ENCODE data around the gene RORC.

The RORC gene

GRCh38 chr1:151839082-151839412 is 7.4 kb upstream of the RORC start:
- TF ChIP-seq Cebpa-rat (IDR thresholded peaks at IDR 0.05) = no peak
- peak overlapping the region; percentile 67 for H3K4me3 ChIP-seq

GRCh38 chr1:151838222-151839081 is 6.8 kb upstream of the RORC start:
- TF ChIP-seq Cebpa-rat (IDR thresholded peaks at IDR 0.05) = no peak
- Histone ChIP-seq H3K9me3 (no peaks in the 10 kb centered on the region), H3K4me1 (peaks cover 66% of the 10 kb centered on the region), H3K27ac (no peak overlapping the region), H3K4me2 (peak overlapping the region; percentile 98), H4K20me1 (peaks cover 22% of the 10 kb centered on the region), H3K27me3 (peaks cover 63% of the 10 kb centered on the region), H3K9ac (peak overlapping the region; percentile 60), H3K4me3 (peak overlapping the region; percentile 67), H3K36me3 (no peaks in the 10 kb centered on the region)

More at GRCh38 chr1:151839082-151839412, 7.4 kb upstream of the RORC start:
- Histone ChIP-seq H3K36me3 (no peaks in the 10 kb centered on the region), H3K9ac (no peak overlapping the region), H3K27ac (no peak overlapping the region), H3K27me3 (peaks cover 63% of the 10 kb centered on the region), H3K4me2 (peak overlapping the region; percentile 98), H4K20me1 (peaks cover 22% of the 10 kb centered on the region), H3K4me1 (peaks cover 60% of the 10 kb centered on the region), H3K9me3 (no peaks in the 10 kb centered on the region)

- Histone ChIP-seq H3K4me3 (peak overlapping the region; percentile 67), H4K20me1 (peaks cover 22% of the 10 kb centered on the region), H3K4me1 (peaks cover 72% of the 10 kb centered on the region), H3K9me3 (no peaks in the 10 kb centered on the region), H3K27me3 (peaks cover 63% of the 10 kb centered on the region), H3K4me2 (peak overlapping the region; percentile 98), H3K36me3 (no peaks in the 10 kb centered on the region), H3K27ac (no peak overlapping the region), H3K9ac (peak overlapping the region; percentile 60)
- TF ChIP-seq Cebpa-rat (IDR thresholded peaks at IDR 0.05) = no peak
Measured at GRCh38 chr1:151837884-151838221, 6.3 kb upstream of the RORC start.

- no peak overlapping the region for H3K27ac ChIP-seq
- H3K4me1 ChIP-seq = peaks cover 78% of the 10 kb centered on the region
- H3K9me3 ChIP-seq = no peaks in the 10 kb centered on the region
- H3K36me3 ChIP-seq = no peaks in the 10 kb centered on the region
- H3K4me2 ChIP-seq = peak overlapping the region; percentile 98
- no peak overlapping the region for H3K9ac ChIP-seq
- no peak for TF ChIP-seq Cebpa-rat (IDR thresholded peaks at IDR 0.05)
- H4K20me1 ChIP-seq = peaks cover 22% of the 10 kb centered on the region
- peaks cover 62% of the 10 kb centered on the region for H3K27me3 ChIP-seq
- 0 out of 2 replicates have a peak overlapping the region, but pooled peaks have one; percentile 67 for H3K4me3 ChIP-seq
Measured at GRCh38 chr1:151837197-151837596, 5.6 kb upstream of the RORC start.

- no peak overlapping the region for H3K27ac ChIP-seq
- H3K36me3 ChIP-seq = no peaks in the 10 kb centered on the region
- no peaks in the 10 kb centered on the region for H3K9me3 ChIP-seq
- no peak overlapping the region for H3K9ac ChIP-seq
- peaks cover 46% of the 10 kb centered on the region for H3K27me3 ChIP-seq
- peaks cover 94% of the 10 kb centered on the region for H3K4me1 ChIP-seq
- peaks cover 22% of the 10 kb centered on the region for H4K20me1 ChIP-seq
- TF ChIP-seq Cebpa-rat (IDR thresholded peaks at IDR 0.05) = no peak
- peak overlapping the region; percentile 98; the same call in 1 of the 2 replicates for H3K4me2 ChIP-seq
- no peak overlapping the region for H3K4me3 ChIP-seq
Measured at GRCh38 chr1:151835596-151835995, 4.0 kb upstream of the RORC start.

GRCh38 chr1:151834239-151834638 is 2.6 kb upstream of the RORC start:
- no peak for TF ChIP-seq Cebpa-rat (IDR thresholded peaks at IDR 0.05)
- no peak overlapping the region for H3K9ac ChIP-seq
- peaks cover 98% of the 10 kb centered on the region for H3K4me1 ChIP-seq
- H3K27me3 ChIP-seq = peaks cover 32% of the 10 kb centered on the region
- peak overlapping the region; percentile 82 for H3K4me2 ChIP-seq
- H3K9me3 ChIP-seq = no peaks in the 10 kb centered on the region
- peaks cover 22% of the 10 kb centered on the region for H4K20me1 ChIP-seq
- no peak overlapping the region for H3K27ac ChIP-seq
- H3K4me3 ChIP-seq = no peak overlapping the region
- H3K36me3 ChIP-seq = no peaks in the 10 kb centered on the region

GRCh38 chr1:151833172-151833900 is 1.7 kb upstream of the RORC start:
- Histone ChIP-seq H3K27ac (no peak overlapping the region), H3K4me2 (peak overlapping the region; percentile 82), H3K9me3 (no peaks in the 10 kb centered on the region), H3K4me3 (no peak overlapping the region), H3K4me1 (peaks cover 98% of the 10 kb centered on the region), H3K27me3 (peaks cover 23% of the 10 kb centered on the region), H3K36me3 (no peaks in the 10 kb centered on the region), H3K9ac (no peak overlapping the region), H4K20me1 (peaks cover 14% of the 10 kb centered on the region)
- no peak for TF ChIP-seq Cebpa-rat (IDR thresholded peaks at IDR 0.05)

- Histone ChIP-seq H3K27me3 (peaks cover 15% of the 10 kb centered on the region), H3K36me3 (no peaks in the 10 kb centered on the region), H3K9ac (no peak overlapping the region; the same call in 1 of the 2 replicates), H3K4me1 (peaks cover 98% of the 10 kb centered on the region), H4K20me1 (peaks cover 5% of the 10 kb centered on the region), H3K9me3 (no peaks in the 10 kb centered on the region), H3K4me2 (peak overlapping the region; percentile 43), H3K27ac (no peak overlapping the region), H3K4me3 (no peak overlapping the region)
- TF ChIP-seq Cebpa-rat (IDR thresholded peaks at IDR 0.05) = no peak
Measured at GRCh38 chr1:151832318-151832980, 847 bp upstream of the RORC start.

- no peak overlapping the region for H3K9ac ChIP-seq
- peaks cover 2% of the 10 kb centered on the region for H3K27me3 ChIP-seq
- H4K20me1 ChIP-seq = no peaks in the 10 kb centered on the region
- peaks cover 98% of the 10 kb centered on the region for H3K4me1 ChIP-seq
- peak overlapping the region; percentile 88; the same call in 1 of the 2 replicates for H3K4me2 ChIP-seq
- peak overlapping the region; percentile 11; the same call in 1 of the 2 replicates for H3K27ac ChIP-seq
- TF ChIP-seq Cebpa-rat (IDR thresholded peaks at IDR 0.05) = no peak
- no peaks in the 10 kb centered on the region for H3K9me3 ChIP-seq
- H3K4me3 ChIP-seq = no peak overlapping the region
- H3K36me3 ChIP-seq = no peaks in the 10 kb centered on the region
Measured at GRCh38 chr1:151831256-151831591, 378 bp downstream of the RORC start.

All from BLaER1 (cell line).